Body of pancreas (tissue), 4 donors: ENCODE measurements around the gene MUC20. TPM values are rescaled to one million over a fixed set of nuclear protein-coding genes. Genes with fewer than 3 reads are reported as not detected.

ENCODE experiments used
- ATAC-seq: fragments of 150-250 bp; one replicate; pipeline ENCODE4 v1.9.1; 2016
- DNase-seq, 4 donors: peaks; one replicate each; pipeline ENCODE4 v3.0.0-alpha.2; 2019
- H3K27ac ChIP-seq, 4 donors: fragments of 200-600 bp; sonication (generic); 1 replicate in 3 of 4; 2 replicates in 1 of 4; pipeline versions ENCODE4 v1.5.1 to v1.6.1; 2016 to 2019; ENCODE audit warnings: mild to moderate bottlenecking in 1 of 4, mixed read lengths in 1 of 4, moderate library complexity in 1 of 4
- H3K27me3 ChIP-seq, 2 donors: fragments of 200-600 bp; sonication (generic); one replicate each; pipeline ENCODE4 v1.6.0; 2016; ENCODE audit warnings: mild to moderate bottlenecking in 1 of 2
- H3K36me3 ChIP-seq, 2 donors: fragments of 200-600 bp; sonication (generic); replicated peaks in 1 of 2; 2 replicates each; pipeline ENCODE4 v1.5.1; 2016; ENCODE audit warnings: low read depth in 2 of 2; ENCODE audit not compliant: insufficient read depth in 1 of 2
- H3K4me1 ChIP-seq: fragments of 200-600 bp; sonication (generic); one replicate; pipeline ENCODE4 v1.6.0; 2016
- H3K4me3 ChIP-seq, 2 donors: fragments of 200-600 bp; sonication (generic); 1 replicate in 1 of 2; 2 replicates in 1 of 2; pipeline ENCODE4 v1.5.1; 2016 to 2019
- H3K9me3 ChIP-seq, 3 donors: fragments of 200-600 bp; sonication (generic); 1 replicate in 2 of 3; 2 replicates in 1 of 3; pipeline ENCODE4 v1.5.1; 2016
- POLR2A ChIP-seq, 3 donors: fragments of 450-650 bp; IDR thresholded peaks; one replicate each; pipeline ENCODE4 v1.6.1; 2016; ENCODE audit warnings: antibody characterized with exemption in 3 of 3, mild to moderate bottlenecking in 2 of 3
- WGBS, 2 donors: methylation state at CpG; one replicate each; pipeline ENCODE4 v1.1.5; 2017; 5-methylcytosine and 5-hydroxymethylcytosine counted together
- intact Hi-C: fragments of 100-400 bp; cut with DNase I; formaldehyde crosslinking; loops from one replicate; pipeline ENCODE4 v1.15.1; 2023
- total RNA-seq, 2 donors: library from RNA; depleted of rRNA; stranded (reverse); fragments of >200 nt; gene quantifications; one replicate each; pipeline ENCODE4 v1.1.0, GENCODE V29; 2016
- TF ChIP-seq, protein P1 (sequence below), 7 experiments: fragments of 450-650 bp in 4 of 7; fragments of 200-600 bp in 3 of 7; sonication (generic) in 3 of 7; IDR thresholded peaks; one replicate each; pipeline ENCODE4 v1.5.1; 2016 to 2019; ENCODE audit warnings: antibody characterized with exemption in 7 of 7

The MUC20 gene
- total RNA-seq, 2 donors from 2014 or later: 11.2 to 21.8 TPM

DNA sequence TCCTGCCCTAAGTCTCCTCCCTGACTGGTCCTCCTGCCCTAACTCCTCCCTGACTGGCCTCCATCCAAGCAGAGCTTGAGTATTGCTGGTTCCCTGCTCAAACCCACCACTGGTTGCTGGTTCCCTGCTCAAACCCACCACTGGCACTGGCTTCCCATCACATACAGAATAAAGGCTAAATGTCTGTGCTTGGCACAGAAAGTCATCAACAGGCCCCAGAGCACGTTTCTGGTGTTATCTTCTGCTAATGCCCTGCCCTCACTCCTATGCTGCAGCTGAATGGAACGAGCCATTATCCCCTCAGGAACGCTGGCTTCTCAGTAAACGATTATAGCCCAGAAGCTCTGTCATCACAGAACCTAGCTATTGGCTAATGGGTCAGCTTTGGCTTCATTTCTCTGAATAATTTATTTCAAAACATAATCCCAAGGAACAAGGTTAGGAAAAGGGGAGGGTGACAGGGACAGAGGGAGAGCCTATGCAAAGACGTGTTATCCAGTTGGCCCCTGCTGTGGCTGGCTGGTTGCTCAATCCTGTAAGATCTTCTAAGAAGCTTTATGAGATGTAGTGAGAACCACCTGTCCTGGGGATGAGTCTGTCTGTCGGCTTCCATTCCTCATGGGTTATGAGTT lies 6.3 kb upstream of the MUC20 start:
- WGBS, 2 donors: 79 to 87% methylated on average over 6 of the region's 6 CpGs
- TF ChIP-seq POLR2A (IDR thresholded peaks at IDR 0.05): no peak
- TF ChIP-seq, protein P1, sequence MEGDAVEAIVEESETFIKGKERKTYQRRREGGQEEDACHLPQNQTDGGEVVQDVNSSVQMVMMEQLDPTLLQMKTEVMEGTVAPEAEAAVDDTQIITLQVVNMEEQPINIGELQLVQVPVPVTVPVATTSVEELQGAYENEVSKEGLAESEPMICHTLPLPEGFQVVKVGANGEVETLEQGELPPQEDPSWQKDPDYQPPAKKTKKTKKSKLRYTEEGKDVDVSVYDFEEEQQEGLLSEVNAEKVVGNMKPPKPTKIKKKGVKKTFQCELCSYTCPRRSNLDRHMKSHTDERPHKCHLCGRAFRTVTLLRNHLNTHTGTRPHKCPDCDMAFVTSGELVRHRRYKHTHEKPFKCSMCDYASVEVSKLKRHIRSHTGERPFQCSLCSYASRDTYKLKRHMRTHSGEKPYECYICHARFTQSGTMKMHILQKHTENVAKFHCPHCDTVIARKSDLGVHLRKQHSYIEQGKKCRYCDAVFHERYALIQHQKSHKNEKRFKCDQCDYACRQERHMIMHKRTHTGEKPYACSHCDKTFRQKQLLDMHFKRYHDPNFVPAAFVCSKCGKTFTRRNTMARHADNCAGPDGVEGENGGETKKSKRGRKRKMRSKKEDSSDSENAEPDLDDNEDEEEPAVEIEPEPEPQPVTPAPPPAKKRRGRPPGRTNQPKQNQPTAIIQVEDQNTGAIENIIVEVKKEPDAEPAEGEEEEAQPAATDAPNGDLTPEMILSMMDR (IDR thresholded peaks at IDR 0.05): no peak

DNA sequence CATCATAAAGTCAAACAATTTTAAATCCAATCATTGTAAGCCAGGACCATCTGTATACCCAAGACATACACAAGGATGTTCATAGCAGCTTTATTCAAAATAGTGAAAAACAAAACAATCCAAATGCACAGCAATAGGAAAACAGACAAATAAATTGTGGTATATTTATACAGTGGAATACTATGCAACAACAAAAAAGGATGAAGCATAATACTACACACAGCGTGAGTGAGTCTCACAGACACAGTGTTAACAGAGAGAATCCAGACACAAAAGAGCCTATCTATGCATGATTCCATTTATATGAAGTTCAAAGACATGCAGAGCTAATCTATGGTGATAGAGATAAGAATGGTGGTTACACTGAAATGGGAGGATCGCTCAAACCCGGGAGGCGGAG lies 5.6 kb upstream of the MUC20 start:
- H3K9me3 ChIP-seq: no peaks in the 10 kb centered on the region
- peaks cover 6% of the 10 kb centered on the region for H3K4me1 ChIP-seq
- H3K27ac ChIP-seq: no peak overlapping the region
- intact Hi-C loops: no loop called here
- WGBS, 2 donors: 67 to 69% methylated on average over 4 of the region's 4 CpGs
- H3K36me3 ChIP-seq: peaks cover 0 to 9% of the 10 kb centered on the region in 2 donors
- DNase-seq (no peak), ATAC-seq (no peak)
- TF ChIP-seq, protein P1 (IDR thresholded peaks at IDR 0.05): no peak
- no peak for TF ChIP-seq POLR2A (IDR thresholded peaks at IDR 0.05)
- no peak overlapping the region for H3K4me3 ChIP-seq
- H3K27me3 ChIP-seq: no peaks in the 10 kb centered on the region

More for the DNA sequence above, 6.3 kb upstream of the MUC20 start:
- DNase-seq: no peak
- ATAC-seq: no peak
- no peaks in the 10 kb centered on the region for H3K9me3 ChIP-seq
- H3K4me1 ChIP-seq: peaks cover 6% of the 10 kb centered on the region
- H3K36me3 ChIP-seq: peaks cover 0 to 9% of the 10 kb centered on the region in 2 donors
- H3K27ac ChIP-seq: no peak overlapping the region
- H3K4me3 ChIP-seq: no peak overlapping the region
- intact Hi-C loops: no loop called here
- no peaks in the 10 kb centered on the region for H3K27me3 ChIP-seq

DNA sequence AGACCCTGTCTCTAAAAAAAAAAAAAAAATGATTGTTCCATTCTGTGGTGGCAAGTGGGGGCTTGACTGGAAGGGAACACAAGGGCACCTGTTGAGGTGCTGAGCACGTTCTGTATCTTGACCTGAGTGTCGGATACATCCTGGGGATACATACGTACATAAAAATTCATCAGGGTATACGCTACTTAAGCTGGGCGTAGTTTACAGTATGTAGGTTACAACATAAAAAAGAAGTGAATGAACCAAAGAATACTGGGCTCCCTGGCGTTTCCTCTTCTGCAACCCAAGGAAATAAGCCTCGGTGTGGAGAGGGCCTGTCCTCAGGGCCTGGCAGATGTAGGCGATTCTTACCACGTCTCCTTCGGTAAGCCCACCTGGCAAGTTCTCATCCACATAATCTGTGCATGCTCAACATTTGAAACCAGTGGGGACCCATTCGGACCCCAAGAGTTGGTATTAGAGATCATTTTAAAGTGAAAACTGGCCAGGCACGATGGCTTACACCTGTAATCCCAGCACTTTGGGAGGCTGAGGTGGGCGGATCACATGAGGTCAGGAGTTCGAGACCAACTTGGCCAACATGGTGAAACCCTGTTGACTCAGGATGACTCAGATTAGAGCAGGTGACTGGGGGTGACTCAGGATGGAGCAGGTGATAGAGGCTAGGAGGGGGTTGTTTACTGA lies 5.1 kb upstream of the MUC20 start:
- no peak for TF ChIP-seq POLR2A (IDR thresholded peaks at IDR 0.05)
- TF ChIP-seq, protein P1 (IDR thresholded peaks at IDR 0.05): no peak
- Histone ChIP-seq H3K36me3 (peaks cover 0 to 9% of the 10 kb centered on the region in 2 donors), H3K4me1 (peaks cover 6% of the 10 kb centered on the region), H3K4me3 (no peak overlapping the region), H3K9me3 (no peaks in the 10 kb centered on the region), H3K27me3 (no peaks in the 10 kb centered on the region), H3K27ac (no peak overlapping the region)
- ATAC-seq: peak; percentile 38
- DNase-seq: peak in 3 of 4 donors; percentile 19 to 60 (median 28)
- intact Hi-C loops: no loop called here
- 77 to 79% methylated on average over 14 of the region's 14 CpGs for WGBS, 2 donors

DNA sequence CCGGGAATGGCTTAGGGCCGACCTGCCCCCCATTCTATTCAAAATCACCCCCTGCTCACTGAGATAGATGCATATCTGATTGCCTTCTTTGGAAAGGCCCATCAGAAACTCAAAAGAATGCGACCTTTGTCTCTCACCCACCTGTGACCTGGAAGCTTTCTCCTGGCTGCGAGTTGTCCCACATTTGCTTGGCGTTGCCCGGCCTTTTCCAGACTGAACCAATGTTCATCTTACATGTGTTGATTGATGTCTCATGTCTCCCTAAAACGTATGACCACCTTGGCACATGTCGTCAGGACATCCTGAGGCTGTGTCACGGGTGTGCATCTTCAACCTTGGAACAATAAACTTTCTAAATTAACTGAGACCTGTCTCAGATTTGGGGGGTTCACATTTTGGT lies 3.4 kb upstream of the MUC20 start:
- intact Hi-C loops: no loop called here
- TF ChIP-seq POLR2A (IDR thresholded peaks at IDR 0.05): no peak
- TF ChIP-seq, protein P1 (IDR thresholded peaks at IDR 0.05): no peak

More for the DNA sequence above, 3.4 kb upstream of the MUC20 start:
- 53 to 55% methylated on average over 9 of the region's 9 CpGs for WGBS, 2 donors
- Histone ChIP-seq H3K36me3 (peaks cover 0 to 9% of the 10 kb centered on the region in 2 donors), H3K27ac (no peak overlapping the region), H3K9me3 (no peaks in the 10 kb centered on the region), H3K4me3 (no peak overlapping the region), H3K27me3 (no peaks in the 10 kb centered on the region), H3K4me1 (peaks cover 6% of the 10 kb centered on the region)
- ATAC-seq: no peak
- DNase-seq: no peak
